ENCODE data around the gene KDELR1.

- no peak for TF ChIP-seq POLR2AphosphoS5 (IDR thresholded peaks at IDR 0.05; ENCODE audit: low read depth, low read length)
- TF ChIP-seq TAF1 (IDR thresholded peaks at IDR 0.05; ENCODE audit: low read depth, low read length), result no peak
Measured at GRCh38 chr19:48396016-48396823, 4.9 kb upstream of the KDELR1 start.
